SKM-1 (cell line): Measurements from ENCODE around the gene EPHA4.
"Not testable (repeated sequence)": the region's sequence is repeated elsewhere in the genome, so short reads cannot be mapped to it uniquely, and the experiment has no call there.

Source experiments
- DNase-seq: peaks from one replicate; lab custom pipeline; 2025; ENCODE audit not compliant: unreplicated experiment; lab: John Stamatoyannopoulos, UW

The EPHA4 gene

GRCh38 chr2:221513232-221513631 lies 58.9 kb downstream of the EPHA4 start:
- no peak for DNase-seq

GRCh38 chr2:221511325-221511724 lies 60.8 kb downstream of the EPHA4 start:
- DNase-seq = not testable (repeated sequence)

GRCh38 chr2:221506469-221506868 lies 65.6 kb downstream of the EPHA4 start:
- no peak for DNase-seq

- no peak for DNase-seq
Measured at GRCh38 chr2:221505605-221506004, 66.5 kb downstream of the EPHA4 start.

- no peak for DNase-seq
Measured at GRCh38 chr2:221504905-221505304, 67.2 kb downstream of the EPHA4 start.

GRCh38 chr2:221503965-221504364 lies 68.1 kb downstream of the EPHA4 start:
- no peak for DNase-seq

- DNase-seq = no peak
Measured at GRCh38 chr2:221502270-221503010, 69.7 kb downstream of the EPHA4 start.

GRCh38 chr2:221501883-221502269 lies 70.2 kb downstream of the EPHA4 start:
- DNase-seq = no peak

- no peak for DNase-seq
Measured at GRCh38 chr2:221501210-221501882, 70.8 kb downstream of the EPHA4 start.

GRCh38 chr2:221500501-221501209 lies 71.4 kb downstream of the EPHA4 start:
- no peak for DNase-seq

GRCh38 chr2:221495731-221496130 lies 76.4 kb downstream of the EPHA4 start:
- no peak for DNase-seq

GRCh38 chr2:221494556-221494955 lies 77.5 kb downstream of the EPHA4 start:
- DNase-seq = no peak

- DNase-seq = no peak
Measured at GRCh38 chr2:221493391-221493790, 78.7 kb downstream of the EPHA4 start.

- DNase-seq = no peak
Measured at GRCh38 chr2:221492636-221493035, 79.5 kb downstream of the EPHA4 start.

GRCh38 chr2:221490506-221491060 lies 81.5 kb downstream of the EPHA4 start:
- DNase-seq = no peak

- no peak for DNase-seq
Measured at GRCh38 chr2:221488136-221488807, 83.8 kb downstream of the EPHA4 start.

GRCh38 chr2:221486106-221486505 lies 86.0 kb downstream of the EPHA4 start:
- DNase-seq = no peak

GRCh38 chr2:221485503-221485870 lies 86.6 kb downstream of the EPHA4 start:
- no peak for DNase-seq

GRCh38 chr2:221484761-221485502 lies 87.2 kb downstream of the EPHA4 start:
- DNase-seq = no peak

GRCh38 chr2:221482666-221483455 lies 89.2 kb downstream of the EPHA4 start:
- DNase-seq = no peak
